NCI-H82 treated with DMSO at 0.1 percent for 48 hours (cell line): ENCODE measurements around the gene RRM2.

Experiments
- DNase-seq: peaks from one replicate; lab custom pipeline; 2025; ENCODE audit not compliant: unreplicated experiment; lab: John Stamatoyannopoulos, UW

Gene RRM2

GRCh38 chr2:10170256-10170655 is 47.7 kb downstream of the RRM2 start:
- no peak for DNase-seq

- DNase-seq, result no peak
These were observed 48.7 kb downstream of the RRM2 start for GRCh38 chr2:10171006-10171800.

- DNase-seq, result no peak
These were observed 49.7 kb downstream of the RRM2 start for GRCh38 chr2:10172033-10172871.

GRCh38 chr2:10173258-10174005 is 50.9 kb downstream of the RRM2 start:
- DNase-seq, result no peak

GRCh38 chr2:10174173-10174572 is 51.6 kb downstream of the RRM2 start:
- no peak for DNase-seq

GRCh38 chr2:10175441-10175840 is 52.9 kb downstream of the RRM2 start:
- DNase-seq, result no peak

- no peak for DNase-seq
These were observed 56.2 kb downstream of the RRM2 start for GRCh38 chr2:10178751-10179150.

- DNase-seq, result no peak
These were observed 56.9 kb downstream of the RRM2 start for GRCh38 chr2:10179422-10179821.

GRCh38 chr2:10180229-10180628 is 57.7 kb downstream of the RRM2 start:
- no peak for DNase-seq
